H1 (cell line): ENCODE data around the gene MPP4. TPM values are rescaled to one million over a fixed set of nuclear protein-coding genes. Genes with fewer than 3 reads are reported as not detected.

Experiments used
- EGR1 ChIP-seq: IDR thresholded peaks from 2 replicates; pipeline ENCODE4 v1.6.1; 2011; ENCODE audit warnings: low read depth, low read length, borderline replicate concordance
- EZH2 ChIP-seq: fragments of 200-600 bp; sonication (generic); IDR thresholded peaks from 2 replicates; pipeline ENCODE4 v1.7.1; 2012; ENCODE audit warnings: low read depth, mild to moderate bottlenecking, moderate library complexity, low read length, inconsistent platforms; ENCODE audit not compliant: severe bottlenecking
- TBP ChIP-seq: IDR thresholded peaks from 2 replicates; pipeline ENCODE4 v1.6.1; 2011; ENCODE audit warnings: low read depth, low read length, improper control_type of control experiment
- polyA plus RNA-seq, 7 experiments: library from polyadenylated mRNA; depleted of rRNA in 3 of 7; stranded (reverse) in 5 of 7; unstranded in 2 of 7; fragments of >200 nt in 5 of 7; fragments of 200-250 nt in 2 of 7; gene quantifications; 1 replicate in 5 of 7; 2 replicates in 1 of 7; 4 replicates in 1 of 7; pipeline versions ENCODE4 v1.2.1 to v1.2.3, GENCODE V29; 2011 to 2013; ENCODE audit warnings: missing spikeins in 2 of 7, mixed read lengths in 2 of 7
- total RNA-seq: library from RNA; stranded (reverse); fragmentation: NEBNext Ultra II Directional; extraction: Animal tissue kit (Norgen Biotek cat#: 25700); gene quantifications from 2 replicates; pipeline ENCODE4 v1.2.1, GENCODE V29; 2021

MPP4 gene
- total and polyA plus RNA-seq, 2 of the 8 experiments (the other 6 are each of a cell fraction or from before 2014, with no cell fraction given) = not detected

- TF ChIP-seq TBP = no peak
- TF ChIP-seq EGR1 = no peak
- no peak for TF ChIP-seq EZH2
These were observed 67.4 kb downstream of the MPP4 start (continued) for GRCh38 chr2:201631041-201631440.
